SK-N-MC (cell line): ENCODE results near the gene NLRP7.

ENCODE experiments used
- EZH2 ChIP-seq: fragments of 200-600 bp; sonication (generic); IDR thresholded peaks from one replicate; pipeline ENCODE4 v1.6.1; 2017; ENCODE audit warnings: antibody characterized with exemption
- FOXP2 ChIP-seq: optimal IDR thresholded peaks from 2 replicates; pipeline ENCODE3; 2011; ENCODE audit warnings: mild to moderate bottlenecking, moderate library complexity; ENCODE audit not compliant: insufficient read depth; ENCODE audit errors: extremely low read length, control extremely low read depth
- POLR2AphosphoS5 ChIP-seq: IDR thresholded peaks from 2 replicates; pipeline ENCODE4 v1.6.1; 2012; ENCODE audit warnings: mild to moderate bottlenecking, low read depth, low read length, borderline replicate concordance

- no peak for TF ChIP-seq POLR2AphosphoS5
- no peak for TF ChIP-seq FOXP2
- TF ChIP-seq EZH2 = no peak
Measured at GRCh38 chr19:54928299-54928698, 19.0 kb downstream of the NLRP7 start.
